Activated CD4-positive, alpha-beta T cell treated with anti-CD3 and anti-CD28 coated beads for 36 hours (primary cell): ENCODE measurements around the gene CDK18. TPM values are rescaled to one million over a fixed set of nuclear protein-coding genes. Genes with fewer than 3 reads are reported as not detected.

ENCODE experiments used
- total RNA-seq, 2 experiments: library from RNA; stranded (reverse); gene quantifications; one replicate each; pipeline ENCODE4 v1.2.3, GENCODE V29; 2021

The CDK18 gene
- total RNA-seq, 2 experiments from 2014 or later = 4.9 to 5.9 TPM

Other genes starting within 250 kb of the CDK18 start
- 1 to 10 TPM; 2.3 to 2.7 TPM for gene NUAK2, start 182.9 kb upstream of the CDK18 start, total RNA-seq
- gene KLHDC8A, start 147.7 kb upstream of the CDK18 start, total RNA-seq = not detected
- under 1 TPM; 0.66 to 0.79 TPM for gene LEMD1, start 82.6 kb upstream of the CDK18 start, total RNA-seq
- under 1 TPM; 0.25 to 0.32 TPM for gene BLACAT1, start 48.6 kb upstream of the CDK18 start, total RNA-seq
- 10 to 100 TPM; 54.0 to 57.4 TPM for gene ELK4, start 127.3 kb downstream of the CDK18 start, total RNA-seq
- under 1 TPM; 0.32 to 0.53 TPM for gene SLC45A3, start 175.8 kb downstream of the CDK18 start, total RNA-seq
- 100 to 1,000 TPM; 189 to 260 TPM for gene NUCKS1, start 245.5 kb downstream of the CDK18 start, total RNA-seq